Trophoblast cell (in vitro differentiated cells and primary cell): ENCODE data around the gene IL24.

Experiments
- DNase-seq, 2 donors: peaks; one replicate each; pipeline ENCODE4 v3.0.0-alpha.2; 2016
- H2AFZ ChIP-seq: 2 replicates; pipeline ENCODE4 v1.6.1; 2013; ENCODE audit warnings: low read length, moderate library complexity, mild to moderate bottlenecking; ENCODE audit not compliant: insufficient read depth, poor library complexity
- H2AK5ac ChIP-seq: 2 replicates; pipeline ENCODE4 v1.6.1; 2013; ENCODE audit warnings: mild to moderate bottlenecking, low read length
- H2BK120ac ChIP-seq: 2 replicates; pipeline ENCODE4 v1.6.1; 2013; ENCODE audit warnings: low read length, mild to moderate bottlenecking, moderate library complexity; ENCODE audit not compliant: insufficient read depth, poor library complexity
- H2BK12ac ChIP-seq: 2 replicates; pipeline ENCODE4 v1.6.1; 2013; ENCODE audit warnings: mild to moderate bottlenecking, low read length, moderate library complexity
- H2BK5ac ChIP-seq: 2 replicates; pipeline ENCODE4 v1.6.1; 2013; ENCODE audit warnings: low read length, low read depth, moderate library complexity, mild to moderate bottlenecking; ENCODE audit not compliant: poor library complexity
- H3K14ac ChIP-seq: 2 replicates; pipeline ENCODE4 v1.6.1; 2013; ENCODE audit warnings: mild to moderate bottlenecking, low read length
- H3K18ac ChIP-seq: 2 replicates; pipeline ENCODE4 v1.6.1; 2013; ENCODE audit warnings: mild to moderate bottlenecking, low read length
- H3K23ac ChIP-seq: 2 replicates; pipeline ENCODE4 v1.6.1; 2013; ENCODE audit warnings: low read length
- H3K27ac ChIP-seq: 2 replicates; pipeline ENCODE4 v1.5.1; 2013; ENCODE audit warnings: low read depth, mild to moderate bottlenecking, inconsistent platforms, low read length, moderate library complexity
- H3K27me3 ChIP-seq: 2 replicates; pipeline ENCODE4 v1.6.1; 2013; ENCODE audit warnings: inconsistent platforms, mild to moderate bottlenecking, low read length, moderate library complexity; ENCODE audit not compliant: insufficient read depth
- H3K36me3 ChIP-seq, 2 experiments: 1 replicate in 1 of 2; 2 replicates in 1 of 2; pipeline ENCODE4 v1.6.1; 2013; ENCODE audit warnings: low read length in 2 of 2, mild to moderate bottlenecking in 2 of 2, moderate library complexity in 1 of 2; ENCODE audit not compliant: insufficient read depth in 2 of 2, control insufficient read depth in 1 of 2
- H3K4ac ChIP-seq: 2 replicates; pipeline ENCODE4 v1.6.1; 2013; ENCODE audit warnings: low read depth, mild to moderate bottlenecking, low read length, moderate library complexity
- H3K4me1 ChIP-seq, 2 experiments: 1 replicate in 1 of 2; 2 replicates in 1 of 2; pipeline ENCODE4 v1.6.1; 2013; ENCODE audit warnings: low read length in 2 of 2, mild to moderate bottlenecking in 2 of 2, moderate library complexity in 1 of 2; ENCODE audit not compliant: insufficient read depth in 2 of 2, control insufficient read depth in 1 of 2
- H3K4me2 ChIP-seq: 2 replicates; pipeline ENCODE4 v1.6.1; 2013; ENCODE audit warnings: inconsistent platforms, mild to moderate bottlenecking, low read length, moderate library complexity
- H3K4me3 ChIP-seq: 2 replicates; pipeline ENCODE4 v1.5.1; 2013; ENCODE audit warnings: mild to moderate bottlenecking, low read depth, low read length, inconsistent platforms
- H3K79me1 ChIP-seq: one replicate; pipeline ENCODE4 v1.6.1; 2013; ENCODE audit warnings: low read length
- H3K79me2 ChIP-seq: 2 replicates; pipeline ENCODE4 v1.6.1; 2013; ENCODE audit warnings: low read length, mild to moderate bottlenecking; ENCODE audit not compliant: control insufficient read depth, insufficient read depth, poor library complexity
- H3K9ac ChIP-seq: 2 replicates; pipeline ENCODE4 v1.6.1; 2013; ENCODE audit warnings: mild to moderate bottlenecking, low read length
- H3K9me3 ChIP-seq: 2 replicates; pipeline ENCODE4 v1.6.1; 2013; ENCODE audit warnings: low read depth, mild to moderate bottlenecking, control low read depth, inconsistent platforms, low read length; ENCODE audit not compliant: insufficient read depth
- H4K12ac ChIP-seq: 2 replicates; pipeline ENCODE4 v1.6.1; 2013; ENCODE audit warnings: low read depth, mild to moderate bottlenecking, low read length, moderate library complexity
- H4K8ac ChIP-seq: 2 replicates; pipeline ENCODE4 v1.6.1; 2013; ENCODE audit warnings: low read depth, mild to moderate bottlenecking, low read length, moderate library complexity
- H4K91ac ChIP-seq: one replicate; pipeline ENCODE4 v1.6.1; 2013; ENCODE audit warnings: low read depth, mild to moderate bottlenecking, low read length, moderate library complexity
- WGBS: extraction: QIAGEN DNeasy Blood & Tissue Kit; methylation state at CpG from one replicate; pipeline ENCODE4 v1.1.7; 2013; ENCODE audit warnings: missing lambda C conversion rate; ENCODE audit not compliant: insufficient read length, insufficient coverage; ENCODE audit errors: extremely low coverage; 5-methylcytosine and 5-hydroxymethylcytosine counted together

Gene IL24

GRCh38 chr1:206856674-206857464, 40.4 kb upstream of the IL24 start:
- Histone ChIP-seq H3K4me1 (peaks cover 4 to 6% of the 10 kb centered on the region in 2 experiments), H3K9me3 (peaks cover 2% of the 10 kb centered on the region), H3K23ac (no peak overlapping the region), H3K18ac (no peak overlapping the region), H2AFZ (no peak overlapping the region), H3K9ac (no peak overlapping the region), H4K91ac (no peak overlapping the region), H3K79me2 (no peaks in the 10 kb centered on the region), H2BK120ac (no peak overlapping the region), H3K4ac (no peak overlapping the region), H3K27me3 (peaks cover 1% of the 10 kb centered on the region), H2AK5ac (no peak overlapping the region), H4K12ac (no peak overlapping the region), H3K4me2 (no peak overlapping the region), H3K79me1 (no peaks in the 10 kb centered on the region), H3K36me3 (no peaks in the 10 kb centered on the region), H3K14ac (no peak overlapping the region), H2BK5ac (no peak overlapping the region), H4K8ac (no peak overlapping the region), H2BK12ac (no peak overlapping the region), H3K4me3 (no peak overlapping the region), H3K27ac (no peak overlapping the region)
- no peak for DNase-seq
- WGBS = no CpG with 5 or more reads among the region's 5 CpGs

GRCh38 chr1:206859082-206859521, 38.1 kb upstream of the IL24 start:
- Histone ChIP-seq H3K79me2 (no peaks in the 10 kb centered on the region), H4K12ac (no peak overlapping the region), H3K14ac (no peak overlapping the region), H3K18ac (no peak overlapping the region), H2BK5ac (no peak overlapping the region), H3K9ac (no peak overlapping the region), H3K4me3 (no peak overlapping the region), H3K27ac (no peak overlapping the region), H4K8ac (no peak overlapping the region), H2BK120ac (no peak overlapping the region), H3K4me1 (peaks cover 4 to 6% of the 10 kb centered on the region in 2 experiments), H2AFZ (no peak overlapping the region), H3K36me3 (no peaks in the 10 kb centered on the region), H3K4me2 (no peak overlapping the region), H2BK12ac (no peak overlapping the region), H3K4ac (no peak overlapping the region), H3K27me3 (peaks cover 1% of the 10 kb centered on the region), H4K91ac (no peak overlapping the region), H3K9me3 (peaks cover 2% of the 10 kb centered on the region), H3K79me1 (no peaks in the 10 kb centered on the region), H3K23ac (no peak overlapping the region), H2AK5ac (no peak overlapping the region)
- WGBS = no CpG with 5 or more reads among the region's 5 CpGs
- DNase-seq = peak in 1 of 2 donors; percentile 64

GRCh38 chr1:206860165-206860564, 37.1 kb upstream of the IL24 start:
- no peak overlapping the region for H3K4me2 ChIP-seq
- no peak overlapping the region for H2BK12ac ChIP-seq
- peaks cover 4% of the 10 kb centered on the region in 2 experiments for H3K4me1 ChIP-seq
- no peak overlapping the region for H3K23ac ChIP-seq
- H3K14ac ChIP-seq = no peak overlapping the region
- H3K9me3 ChIP-seq = peaks cover 2% of the 10 kb centered on the region
- H3K4ac ChIP-seq = no peak overlapping the region
- peaks cover 1% of the 10 kb centered on the region for H3K27me3 ChIP-seq
- H2BK120ac ChIP-seq = no peak overlapping the region
- no peak for DNase-seq
- no peaks in the 10 kb centered on the region for H3K36me3 ChIP-seq
- no peaks in the 10 kb centered on the region for H3K79me2 ChIP-seq
- WGBS = no CpG with 5 or more reads among the region's 4 CpGs
- H3K18ac ChIP-seq = no peak overlapping the region
- no peak overlapping the region for H4K12ac ChIP-seq
- no peak overlapping the region for H4K91ac ChIP-seq
- H3K4me3 ChIP-seq = no peak overlapping the region
- no peak overlapping the region for H2AFZ ChIP-seq
- no peak overlapping the region for H2BK5ac ChIP-seq
- H3K9ac ChIP-seq = no peak overlapping the region
- H2AK5ac ChIP-seq = no peak overlapping the region
- no peak overlapping the region for H4K8ac ChIP-seq
- no peaks in the 10 kb centered on the region for H3K79me1 ChIP-seq
- H3K27ac ChIP-seq = no peak overlapping the region

GRCh38 chr1:206863266-206863665, 34.0 kb upstream of the IL24 start:
- H3K4me1 ChIP-seq = peaks cover 4% of the 10 kb centered on the region in 2 experiments
- no peak overlapping the region for H3K4me2 ChIP-seq
- no peak overlapping the region for H4K12ac ChIP-seq
- H3K18ac ChIP-seq = no peak overlapping the region
- H2BK120ac ChIP-seq = no peak overlapping the region
- DNase-seq = no peak
- no peaks in the 10 kb centered on the region for H3K79me1 ChIP-seq
- WGBS = no CpG with 5 or more reads among the region's 1 CpG
- no peak overlapping the region for H3K4ac ChIP-seq
- no peak overlapping the region for H2AK5ac ChIP-seq
- no peak overlapping the region for H2BK5ac ChIP-seq
- H4K8ac ChIP-seq = no peak overlapping the region
- no peak overlapping the region for H3K4me3 ChIP-seq
- H2AFZ ChIP-seq = no peak overlapping the region
- H3K27me3 ChIP-seq = peaks cover 1% of the 10 kb centered on the region
- H3K14ac ChIP-seq = no peak overlapping the region
- H4K91ac ChIP-seq = no peak overlapping the region
- H3K79me2 ChIP-seq = no peaks in the 10 kb centered on the region
- no peak overlapping the region for H3K27ac ChIP-seq
- no peak overlapping the region for H3K9ac ChIP-seq
- H3K36me3 ChIP-seq = no peaks in the 10 kb centered on the region
- H2BK12ac ChIP-seq = no peak overlapping the region
- H3K23ac ChIP-seq = no peak overlapping the region
- peaks cover 2% of the 10 kb centered on the region for H3K9me3 ChIP-seq
